Stomach (tissue), 9 donors: ENCODE measurements around the gene ENPP6. TPM values are rescaled to one million over a fixed set of nuclear protein-coding genes. Genes with fewer than 3 reads are reported as not detected.

Experiments
- DNase-seq, 2 donors: peaks; one replicate each; pipeline versions ENCODE4 v3.0.0 to v3.0.0-alpha.2; 2013 to 2019
- H3K27ac ChIP-seq, 5 donors: fragments of 200-600 bp in 4 of 5; sonication (generic) in 4 of 5; one replicate each; pipeline ENCODE4 v1.5.1; 2013 to 2019; ENCODE audit warnings: mild to moderate bottlenecking in 1 of 5, moderate library complexity in 1 of 5
- H3K27me3 ChIP-seq, 3 donors: fragments of 200-600 bp; sonication (generic); one replicate each; pipeline ENCODE4 v1.5.1; 2017 to 2019; ENCODE audit warnings: mixed run types in 1 of 3
- H3K36me3 ChIP-seq, 4 donors: fragments of 200-600 bp; sonication (generic); 1 replicate in 3 of 4; 2 replicates in 1 of 4; pipeline ENCODE4 v1.5.1; 2016 to 2019
- H3K4me1 ChIP-seq, 4 donors: fragments of 200-600 bp; sonication (generic); one replicate each; pipeline ENCODE4 v1.5.1; 2016 to 2019
- H3K4me3 ChIP-seq, 4 donors: fragments of 200-600 bp; sonication (generic) in 3 of 4; one replicate each; pipeline ENCODE4 v1.5.1; 2016 to 2019; ENCODE audit warnings: mild to moderate bottlenecking in 1 of 4
- H3K9me3 ChIP-seq, 4 donors: fragments of 200-600 bp; sonication (generic); one replicate each; pipeline ENCODE4 v1.5.1; 2016 to 2019
- CTCF ChIP-seq, 7 experiments: fragments of 450-650 bp in 4 of 7; fragments of 200-600 bp in 3 of 7; sonication (generic) in 3 of 7; IDR thresholded peaks; one replicate each; pipeline ENCODE4 v1.5.1; 2016 to 2019; ENCODE audit warnings: antibody characterized with exemption in 7 of 7, control low read depth in 2 of 7, mild to moderate bottlenecking in 1 of 7
- EP300 ChIP-seq: sonication (generic); formaldehyde crosslinking; IDR thresholded peaks from one replicate; pipeline ENCODE4 v1.6.1; 2017; ENCODE audit warnings: antibody characterized with exemption
- POLR2A ChIP-seq, 4 donors: fragments of 450-650 bp; IDR thresholded peaks; one replicate each; pipeline ENCODE4 v1.6.1; 2016; ENCODE audit warnings: antibody characterized with exemption in 4 of 4, control low read depth in 2 of 4, mild to moderate bottlenecking in 1 of 4, moderate library complexity in 1 of 4
- POLR2AphosphoS5 ChIP-seq, 3 donors: sonication (generic); formaldehyde crosslinking; IDR thresholded peaks; one replicate each; pipeline ENCODE4 v1.6.1; 2016; ENCODE audit warnings: antibody characterized with exemption in 3 of 3
- WGBS, 5 donors: extraction: QIAGEN DNeasy Blood & Tissue Kit in 3 of 5; methylation state at CpG; one replicate each; pipeline versions ENCODE4 v1.1.5 to v1.1.7; 2013 to 2018; 5-methylcytosine and 5-hydroxymethylcytosine counted together
- intact Hi-C: fragments of 100-400 bp; cut with DNase I; formaldehyde crosslinking; loops from one replicate; pipeline ENCODE4 v1.15.1; 2023; ENCODE audit warnings: low total_unique reads
- polyA plus RNA-seq, 3 donors: library from polyadenylated mRNA; stranded (reverse); fragments of 200-250 nt; gene quantifications; one replicate each; pipeline ENCODE4 v1.2.3, GENCODE V29; 2013
- total RNA-seq, 5 donors: library from RNA; depleted of rRNA; stranded (reverse); fragments of >200 nt; gene quantifications; one replicate each; pipeline versions ENCODE4 v1.1.0 to v1.2.3, GENCODE V29; 2014 to 2016
- donor health status: healthy with polysubstance abuse.
- donor health status: Bipolar disorder and iron deficiency.
- donor health status: healthy.

Gene ENPP6
- total and polyA plus RNA-seq, 8 donors: 0.25 to 3.5 (median 0.70) TPM; not detected in 4

GRCh38 chr4:184192933-184193332 is 24.7 kb downstream of the ENPP6 start:
- no peak overlapping the region for H3K4me3 ChIP-seq
- DNase-seq: no peak
- no peak overlapping the region for H3K27ac ChIP-seq
- H3K4me1 ChIP-seq: peaks cover 0 to 3% (median 0%) of the 10 kb centered on the region in 4 donors
- intact Hi-C loops: no loop called here
- 85 to 95% (median 93%) methylated on average over 2 of the region's 2 CpGs for WGBS, 5 donors
- no peaks in the 10 kb centered on the region for H3K36me3 ChIP-seq
- H3K9me3 ChIP-seq: no peaks in the 10 kb centered on the region
- H3K27me3 ChIP-seq: no peaks in the 10 kb centered on the region
- TF ChIP-seq EP300 (no peak), CTCF (IDR thresholded peaks at IDR 0.05) (no peak), POLR2A (IDR thresholded peaks at IDR 0.05) (no peak), POLR2AphosphoS5 (IDR thresholded peaks at IDR 0.05) (no peak)

- Histone ChIP-seq H3K9me3 (no peaks in the 10 kb centered on the region), H3K36me3 (no peaks in the 10 kb centered on the region), H3K27me3 (no peaks in the 10 kb centered on the region), H3K27ac (no peak overlapping the region), H3K4me3 (no peak overlapping the region), H3K4me1 (no peaks in the 10 kb centered on the region)
- intact Hi-C loops: no loop called here
- no peak for TF ChIP-seq POLR2A (IDR thresholded peaks at IDR 0.05)
- no peak for TF ChIP-seq CTCF (IDR thresholded peaks at IDR 0.05)
- TF ChIP-seq POLR2AphosphoS5 (IDR thresholded peaks at IDR 0.05): no peak
- TF ChIP-seq EP300: no peak
- 92 to 94% (median 94%) methylated on average over 6 of the region's 6 CpGs for WGBS, 5 donors
- DNase-seq: no peak
These were observed 26.4 kb downstream of the ENPP6 start for GRCh38 chr4:184191267-184191666.

GRCh38 chr4:184190711-184191110 is 27.0 kb downstream of the ENPP6 start:
- H3K36me3 ChIP-seq: no peaks in the 10 kb centered on the region
- no peak overlapping the region for H3K27ac ChIP-seq
- 88 to 98% (median 95%) methylated on average over 4 of the region's 4 CpGs for WGBS, 5 donors
- TF ChIP-seq CTCF (IDR thresholded peaks at IDR 0.05): no peak
- TF ChIP-seq EP300: no peak
- TF ChIP-seq POLR2A (IDR thresholded peaks at IDR 0.05): no peak
- no peak for TF ChIP-seq POLR2AphosphoS5 (IDR thresholded peaks at IDR 0.05)
- intact Hi-C loops: no loop called here
- H3K4me1 ChIP-seq: no peaks in the 10 kb centered on the region
- no peak overlapping the region for H3K4me3 ChIP-seq
- DNase-seq: no peak
- H3K9me3 ChIP-seq: no peaks in the 10 kb centered on the region
- no peaks in the 10 kb centered on the region for H3K27me3 ChIP-seq

- 69 to 80% (median 71%) methylated on average over 4 of the region's 4 CpGs for WGBS, 5 donors
- Histone ChIP-seq H3K4me1 (no peaks in the 10 kb centered on the region), H3K4me3 (no peak overlapping the region), H3K9me3 (no peaks in the 10 kb centered on the region), H3K36me3 (no peaks in the 10 kb centered on the region), H3K27me3 (no peaks in the 10 kb centered on the region), H3K27ac (no peak overlapping the region)
- TF ChIP-seq POLR2AphosphoS5 (IDR thresholded peaks at IDR 0.05): no peak
- TF ChIP-seq CTCF (IDR thresholded peaks at IDR 0.05): no peak
- no peak for TF ChIP-seq POLR2A (IDR thresholded peaks at IDR 0.05)
- no peak for TF ChIP-seq EP300
- intact Hi-C loops: no loop called here
- no peak for DNase-seq
These were observed 27.7 kb downstream of the ENPP6 start for GRCh38 chr4:184189966-184190365.
